Left renal cortex interstitium (tissue), 4 donors: Measurements from ENCODE around the gene UQCRC1. TPM values are rescaled to one million over a fixed set of nuclear protein-coding genes. Genes with fewer than 3 reads are reported as not detected.

Experiments
- DNase-seq, 4 donors: peaks; one replicate each; pipeline ENCODE4 v3.0.0-alpha.2; 2013; ENCODE audit warnings: low read depth in 4 of 4, low spot score in 2 of 4, missing footprints in 1 of 4
- polyA plus RNA-seq, 4 donors: library from polyadenylated mRNA; unstranded; fragments of 120-200 nt; gene quantifications; one replicate each; pipeline ENCODE4 v1.2.1, GENCODE V29; 2013; ENCODE audit not compliant: insufficient read length in 4 of 4

UQCRC1 gene
- polyA plus RNA-seq, result 100 to 1,000 TPM; 280 to 313 (median 289) TPM

GRCh38 chr3:48609088-48610005, at the start of gene UQCRC1:
UQCRC1 (minus strand) TSS chr3:48609646; CDS start chr3:48609620, 26 bp downstream.
- peak; percentile 64 to 88 (median 82) for DNase-seq

GRCh38 chr3:48656841-48657281, 47.4 kb upstream of the UQCRC1 start:
- DNase-seq, result no peak

- DNase-seq, result peak in 2 of 4 donors; percentile 56 to 63
Observed at GRCh38 chr3:48656061-48656840, 46.8 kb upstream of the UQCRC1 start.

- DNase-seq, result no peak
Observed at GRCh38 chr3:48655606-48656005, 46.2 kb upstream of the UQCRC1 start.

- DNase-seq, result no peak
Observed at GRCh38 chr3:48655063-48655462, 45.6 kb upstream of the UQCRC1 start.

- DNase-seq, result no peak
Observed at GRCh38 chr3:48652923-48653715, 43.7 kb upstream of the UQCRC1 start.

GRCh38 chr3:48651771-48652170, 42.3 kb upstream of the UQCRC1 start:
- DNase-seq, result no peak

- no peak for DNase-seq
Observed at GRCh38 chr3:48650723-48651122, 41.3 kb upstream of the UQCRC1 start.

GRCh38 chr3:48648188-48648850, 38.9 kb upstream of the UQCRC1 start:
- no peak for DNase-seq

GRCh38 chr3:48647714-48648113, 38.3 kb upstream of the UQCRC1 start:
- no peak for DNase-seq

GRCh38 chr3:48644898-48645760, 35.7 kb upstream of the UQCRC1 start:
- no peak for DNase-seq

GRCh38 chr3:48642605-48643004, 33.2 kb upstream of the UQCRC1 start:
- no peak for DNase-seq

GRCh38 chr3:48641396-48641795, 31.9 kb upstream of the UQCRC1 start:
- DNase-seq, result no peak

- no peak for DNase-seq
Observed at GRCh38 chr3:48639944-48640606, 30.6 kb upstream of the UQCRC1 start.

GRCh38 chr3:48637305-48637704, 27.9 kb upstream of the UQCRC1 start:
- no peak for DNase-seq

GRCh38 chr3:48636149-48636655, 26.8 kb upstream of the UQCRC1 start:
- no peak for DNase-seq

- DNase-seq, result peak; percentile 68 to 96 (median 87)
Observed at GRCh38 chr3:48635222-48636021, 26.0 kb upstream of the UQCRC1 start, which contains the start of gene SLC26A6. SLC26A6 (minus strand) TSS chr3:48635461; CDS start chr3:48635393, 68 bp downstream.
